ENCODE measurements around the gene CAMK2N1.

DNA sequence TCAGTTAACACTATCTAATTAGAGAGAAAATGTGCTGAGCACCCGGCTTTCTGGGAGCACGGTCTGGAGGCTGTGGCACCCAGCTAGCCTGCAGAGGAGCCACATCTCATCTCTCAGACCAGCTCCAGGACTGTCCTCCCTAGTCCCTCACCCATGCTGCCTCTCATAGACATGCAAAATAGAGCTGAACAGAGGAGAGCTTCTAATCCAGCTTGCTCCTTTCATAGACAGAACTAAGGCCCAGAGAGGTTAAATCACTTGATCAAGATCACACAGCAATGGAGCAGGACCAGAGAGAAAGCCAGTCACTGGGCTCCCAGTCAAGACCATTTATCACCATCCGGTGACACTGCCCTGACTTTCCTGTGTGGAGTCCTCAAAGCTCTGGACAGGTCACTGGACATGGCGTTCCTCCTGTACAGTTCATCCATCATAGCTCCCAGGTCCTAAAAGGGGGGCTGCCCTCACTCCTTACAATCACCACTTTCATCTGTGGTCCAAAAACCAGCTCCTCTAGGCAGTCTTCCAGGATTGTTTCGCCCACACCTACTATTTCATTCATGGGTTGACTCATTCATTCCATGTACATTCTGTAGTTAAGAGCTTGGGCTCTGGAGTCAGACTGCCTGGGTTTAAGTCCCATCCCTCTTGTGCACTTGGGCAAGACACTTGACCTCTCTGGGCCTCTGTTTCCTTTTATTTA is 8.8 kb upstream of the CAMK2N1 start:
- TF ChIP-seq PKNOX1 (IDR thresholded peaks at IDR 0.05) = no peak
- TF ChIP-seq FOXK2 (IDR thresholded peaks at IDR 0.05) = no peak
- no peak for TF ChIP-seq ZNF384 (IDR thresholded peaks at IDR 0.05)
